GM21515 (cell line): ENCODE measurements around the gene MPZ.
"Not testable (repeated sequence)": the region's sequence is repeated elsewhere in the genome, so short reads cannot be mapped to it uniquely, and the experiment has no call there.

Experiments
- ATAC-seq: cut with Tn5 transposase; IDR thresholded peaks from one replicate; pipeline ENCODE4 v1.9.1; 2021; ENCODE audit not compliant: unreplicated experiment

The MPZ gene

GRCh38 chr1:161309868-161310267 lies at the start of gene MPZ:
MPZ (minus strand) TSS chr1:161309968; CDS start chr1:161309905, 63 bp downstream.
- ATAC-seq, result no peak

GRCh38 chr1:161359291-161359690 lies 49.5 kb upstream of the MPZ start:
- ATAC-seq, result no peak

- no peak for ATAC-seq
Measured at GRCh38 chr1:161357073-161357472, 47.3 kb upstream of the MPZ start.

GRCh38 chr1:161351482-161351881 lies 41.7 kb upstream of the MPZ start:
- no peak for ATAC-seq

DNA sequence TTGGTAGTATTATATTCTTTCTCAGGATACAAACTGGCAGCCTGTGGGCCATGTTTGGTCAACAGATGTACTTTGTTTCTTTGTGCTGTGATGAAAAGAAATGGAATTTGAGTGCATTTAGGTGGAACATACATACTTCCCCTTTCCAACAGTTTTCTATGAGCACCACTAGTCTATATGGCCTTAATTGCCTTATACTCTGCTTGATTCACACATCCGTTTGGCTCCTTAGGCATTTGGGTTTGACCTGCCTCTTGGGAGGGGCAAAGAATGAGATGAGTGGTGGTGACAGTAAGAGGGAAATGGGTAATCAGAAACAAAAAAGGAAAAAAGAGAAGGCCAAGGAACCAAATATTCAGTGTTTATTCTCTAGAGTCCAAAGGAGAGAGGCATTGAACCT lies 40.9 kb upstream of the MPZ start:
- no peak for ATAC-seq

DNA sequence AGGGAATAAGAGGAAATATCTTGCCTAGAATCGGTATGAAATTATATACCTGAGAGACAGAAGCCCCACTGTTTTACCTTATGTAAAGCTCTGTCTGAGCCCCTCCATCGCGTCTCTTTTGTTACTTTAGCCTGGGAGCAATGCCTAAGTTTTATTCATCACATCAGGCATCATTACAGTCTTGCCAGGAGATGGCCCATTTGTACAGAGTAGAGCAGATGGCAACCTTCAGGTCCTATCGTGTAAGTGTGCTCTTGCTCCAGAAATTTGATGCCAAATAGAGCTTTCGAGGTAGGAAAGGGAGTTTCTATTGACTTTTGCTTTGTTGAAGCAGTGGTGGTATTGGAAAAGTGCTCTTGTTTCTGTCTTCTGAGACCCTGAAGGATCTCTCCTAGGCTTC lies 33.1 kb upstream of the MPZ start:
- no peak for ATAC-seq

DNA sequence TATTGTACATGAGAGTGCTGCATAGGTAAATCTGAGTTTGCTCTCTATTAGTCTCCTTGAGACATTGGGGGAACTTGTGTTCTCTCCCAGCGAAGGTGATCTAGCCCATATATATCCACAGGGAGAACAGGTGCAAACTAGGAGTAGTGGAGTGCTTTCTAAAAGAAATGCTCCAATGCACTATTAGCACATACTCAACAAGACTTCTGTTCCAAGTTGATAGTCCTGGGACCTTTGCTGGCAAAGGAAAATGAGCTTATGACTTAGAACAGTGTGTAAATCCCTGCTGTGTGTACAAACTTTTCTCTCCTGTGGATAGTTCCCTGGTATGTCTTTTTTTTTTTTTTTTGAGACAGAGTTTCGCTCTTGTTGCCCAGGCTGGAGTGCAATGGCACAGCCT lies 32.4 kb upstream of the MPZ start:
- ATAC-seq, result no peak

- no peak for ATAC-seq
Measured at GRCh38 chr1:161335796-161336195, 26.0 kb upstream of the MPZ start.

- ATAC-seq, result no peak
Measured at GRCh38 chr1:161333166-161333565, 23.4 kb upstream of the MPZ start.

DNA sequence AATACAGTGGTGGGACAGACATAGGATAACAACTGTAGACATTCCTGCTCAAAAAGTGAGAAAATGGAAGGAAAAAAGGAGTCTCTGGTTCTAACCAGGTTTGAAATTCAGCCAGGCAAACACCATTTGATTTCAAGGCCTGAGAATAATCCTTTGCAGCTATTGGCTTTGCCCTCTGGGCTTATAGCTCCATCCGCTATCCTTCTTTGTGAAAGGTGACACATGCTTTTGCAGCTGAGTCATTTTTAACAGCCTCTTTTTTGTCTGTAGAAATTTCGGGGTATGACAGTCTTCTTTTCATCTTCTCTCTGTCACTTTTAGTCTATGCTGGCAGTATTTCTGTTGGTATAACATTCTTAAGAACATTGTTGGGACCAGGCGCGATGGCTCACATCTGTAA lies 20.6 kb upstream of the MPZ start:
- ATAC-seq, result no peak

GRCh38 chr1:161324020-161324419 lies 14.3 kb upstream of the MPZ start:
- no peak for ATAC-seq

GRCh38 chr1:161315841-161316674 lies 6.3 kb upstream of the MPZ start:
- ATAC-seq, result not testable (repeated sequence)

GRCh38 chr1:161314201-161314981 lies 4.6 kb upstream of the MPZ start, which contains the start of gene SDHC:
SDHC (plus strand) TSS chr1:161314381; CDS start chr1:161314406, 25 bp downstream.
- peak; percentile 95 for ATAC-seq

GRCh38 chr1:161313554-161314200 lies 3.9 kb upstream of the MPZ start:
- no peak for ATAC-seq

- ATAC-seq, result no peak
Measured at GRCh38 chr1:161311595-161312181, 1.9 kb upstream of the MPZ start.

DNA sequence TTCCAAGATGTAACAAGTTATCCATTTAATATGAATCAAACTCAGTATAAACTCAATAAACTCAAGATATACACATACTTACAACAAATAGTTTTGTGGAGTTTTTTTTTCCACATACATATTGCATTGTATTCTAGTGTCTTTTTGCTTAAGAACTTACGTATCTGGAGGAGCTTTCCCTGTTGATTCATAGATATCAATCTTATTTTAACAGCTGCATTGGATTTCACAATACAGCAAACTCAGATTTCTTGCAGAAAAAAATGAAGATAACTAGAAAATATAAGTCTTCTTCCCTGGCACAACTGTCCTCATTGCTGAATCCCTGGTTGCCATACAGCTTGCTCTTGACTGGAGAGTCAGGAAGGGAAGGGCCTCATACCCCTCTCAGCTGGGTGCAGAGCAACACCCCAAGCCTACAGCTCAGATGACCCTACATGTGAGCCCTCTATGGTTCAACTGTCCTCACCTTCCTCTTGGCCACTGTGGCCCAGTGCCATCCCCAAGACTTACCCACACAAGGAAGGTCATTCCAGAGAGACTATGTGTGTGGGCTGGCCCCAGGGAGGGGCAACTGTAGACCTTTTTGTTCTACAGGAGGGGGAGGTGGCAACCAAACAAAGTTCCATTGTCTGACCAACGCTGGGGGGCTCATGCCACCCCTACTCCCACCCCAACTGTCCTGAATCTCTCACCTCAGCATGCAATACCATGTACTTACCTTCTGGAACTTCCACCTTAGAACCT lies 1.7 kb downstream of the MPZ start:
- ATAC-seq, result no peak

DNA sequence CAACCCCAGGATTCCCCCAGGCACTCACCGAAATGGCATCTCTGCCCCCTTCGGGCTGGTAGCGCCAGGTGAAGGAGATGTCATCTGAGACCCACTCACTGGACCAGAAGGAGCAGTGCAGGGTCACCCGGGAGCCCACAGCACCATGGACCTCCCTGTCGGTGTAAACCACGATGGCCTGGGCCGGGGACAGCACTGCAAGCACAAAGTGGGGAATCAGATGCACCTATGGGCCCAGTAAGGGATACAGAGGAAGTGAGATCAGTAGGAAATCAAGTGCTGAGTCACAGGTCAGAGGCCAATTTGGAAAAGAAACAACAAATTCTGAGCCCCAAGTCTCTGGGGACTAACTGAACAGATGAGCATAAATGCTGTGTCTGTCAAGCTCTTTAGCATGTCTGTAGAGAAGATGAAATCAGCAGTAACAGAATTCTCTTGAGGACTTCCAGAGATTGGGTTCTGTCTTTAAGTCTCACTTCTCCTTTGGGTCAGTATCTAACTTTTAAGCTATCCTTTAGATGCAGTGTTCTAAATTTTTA lies 2.5 kb downstream of the MPZ start:
- no peak for ATAC-seq

- peak; percentile 84 for ATAC-seq
Measured at GRCh38 chr1:161305867-161306519, 3.8 kb downstream of the MPZ start.

- no peak for ATAC-seq
Measured at GRCh38 chr1:161304927-161305866, 4.6 kb downstream of the MPZ start.
